H1 (cell line): ENCODE measurements around the gene C16orf46. TPM values are rescaled to one million over a fixed set of nuclear protein-coding genes. Genes with fewer than 3 reads are reported as not detected.
A peak's percentile ranks its signal among the peaks of the same experiment; 100 is the strongest.

Experiments
- ASH2L ChIP-seq: fragments of 200-600, 300-600 bp; sonication (generic); IDR thresholded peaks from one replicate; pipeline ENCODE4 v1.7.1; 2017; ENCODE audit warnings: low read length
- EP300 ChIP-seq, 2 experiments: IDR thresholded peaks; 1 replicate in 1 of 2; 2 replicates in 1 of 2; pipeline ENCODE4 v1.6.1; 2011 to 2012; ENCODE audit warnings: low read depth in 2 of 2, low read length in 2 of 2, mild to moderate bottlenecking in 2 of 2, borderline replicate concordance in 1 of 2, inconsistent platforms in 1 of 2, moderate library complexity in 1 of 2
- MAFK ChIP-seq: IDR thresholded peaks from 2 replicates; pipeline ENCODE4 v1.6.1; 2012; ENCODE audit warnings: low read depth, mild to moderate bottlenecking, improper control_type of control experiment, low read length
- NANOG ChIP-seq: IDR thresholded peaks from 2 replicates; pipeline ENCODE4 v1.6.1; 2011; ENCODE audit warnings: low read length, low read depth, mild to moderate bottlenecking, inconsistent platforms; ENCODE audit not compliant: insufficient read depth, poor library complexity, severe bottlenecking
- RBBP5 ChIP-seq: IDR thresholded peaks from 2 replicates; pipeline ENCODE4 v1.7.1; 2012; ENCODE audit warnings: low read depth, mild to moderate bottlenecking, inconsistent platforms, low read length, moderate library complexity, borderline replicate concordance
- TBP ChIP-seq: IDR thresholded peaks from 2 replicates; pipeline ENCODE4 v1.6.1; 2011; ENCODE audit warnings: low read depth, low read length, improper control_type of control experiment
- TCF12 ChIP-seq: IDR thresholded peaks from 2 replicates; pipeline ENCODE4 v1.6.1; 2011; ENCODE audit warnings: low read depth, mild to moderate bottlenecking, low read length
- polyA plus RNA-seq, 7 experiments: library from polyadenylated mRNA; depleted of rRNA in 3 of 7; stranded (reverse) in 5 of 7; unstranded in 2 of 7; fragments of >200 nt in 5 of 7; fragments of 200-250 nt in 2 of 7; gene quantifications; 1 replicate in 5 of 7; 2 replicates in 1 of 7; 4 replicates in 1 of 7; pipeline versions ENCODE4 v1.2.1 to v1.2.3, GENCODE V29; 2011 to 2013; ENCODE audit warnings: missing spikeins in 2 of 7, mixed read lengths in 2 of 7
- total RNA-seq: library from RNA; stranded (reverse); fragmentation: NEBNext Ultra II Directional; extraction: Animal tissue kit (Norgen Biotek cat#: 25700); gene quantifications from 2 replicates; pipeline ENCODE4 v1.2.1, GENCODE V29; 2021
- TF ChIP-seq, protein P1 (sequence below): fragments of 300-600 bp; sonication (generic); IDR thresholded peaks from 2 replicates; pipeline ENCODE4 v1.7.1; 2012; ENCODE audit warnings: low read length, moderate library complexity, mild to moderate bottlenecking, inconsistent platforms; ENCODE audit not compliant: insufficient replicate concordance
- TF ChIP-seq, protein P2 (sequence below): IDR thresholded peaks from 2 replicates; pipeline ENCODE4 v1.6.1; 2012; ENCODE audit warnings: inconsistent platforms

C16orf46 gene
- total and polyA plus RNA-seq, 2 of the 8 experiments (the other 6 are each of a cell fraction or from before 2014, with no cell fraction given): 0.48 to 0.60 TPM

DNA sequence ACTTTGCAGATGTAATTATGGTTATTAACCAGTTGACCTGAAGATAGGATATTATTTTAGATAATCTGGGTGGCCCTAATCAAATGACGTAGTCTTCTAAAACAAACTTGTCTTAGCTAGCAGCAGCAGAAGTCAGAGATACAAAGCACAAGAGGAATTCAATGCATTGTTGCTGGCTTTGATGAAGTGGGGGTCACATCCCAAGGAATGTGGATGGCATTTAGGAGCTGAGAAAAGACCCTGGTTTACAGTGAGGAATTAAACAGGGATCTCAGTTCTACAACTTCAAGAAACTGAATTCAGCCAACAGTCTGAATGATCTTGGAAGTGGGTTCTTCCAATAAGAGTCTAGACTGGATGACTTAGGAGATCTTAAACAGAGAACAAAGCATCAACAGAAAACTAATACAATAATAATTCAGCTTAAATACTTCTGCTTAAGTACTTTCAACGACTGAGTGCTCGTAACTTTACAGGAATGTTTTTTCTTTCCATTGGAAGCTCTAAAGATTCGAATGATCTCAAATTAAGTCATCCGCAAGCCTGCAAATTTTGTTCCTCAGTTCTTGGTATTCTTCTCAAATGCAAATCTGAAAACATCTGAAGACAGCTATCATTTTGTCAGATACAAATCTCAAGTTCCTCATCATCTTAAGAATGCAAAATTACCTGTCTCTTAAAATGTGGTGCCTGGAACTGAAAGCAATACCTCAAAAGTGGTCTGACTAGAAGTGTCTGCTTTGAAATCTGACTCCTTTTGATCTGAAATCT lies 3.3 kb downstream of the C16orf46 start (continued):
- TF ChIP-seq, protein P1, sequence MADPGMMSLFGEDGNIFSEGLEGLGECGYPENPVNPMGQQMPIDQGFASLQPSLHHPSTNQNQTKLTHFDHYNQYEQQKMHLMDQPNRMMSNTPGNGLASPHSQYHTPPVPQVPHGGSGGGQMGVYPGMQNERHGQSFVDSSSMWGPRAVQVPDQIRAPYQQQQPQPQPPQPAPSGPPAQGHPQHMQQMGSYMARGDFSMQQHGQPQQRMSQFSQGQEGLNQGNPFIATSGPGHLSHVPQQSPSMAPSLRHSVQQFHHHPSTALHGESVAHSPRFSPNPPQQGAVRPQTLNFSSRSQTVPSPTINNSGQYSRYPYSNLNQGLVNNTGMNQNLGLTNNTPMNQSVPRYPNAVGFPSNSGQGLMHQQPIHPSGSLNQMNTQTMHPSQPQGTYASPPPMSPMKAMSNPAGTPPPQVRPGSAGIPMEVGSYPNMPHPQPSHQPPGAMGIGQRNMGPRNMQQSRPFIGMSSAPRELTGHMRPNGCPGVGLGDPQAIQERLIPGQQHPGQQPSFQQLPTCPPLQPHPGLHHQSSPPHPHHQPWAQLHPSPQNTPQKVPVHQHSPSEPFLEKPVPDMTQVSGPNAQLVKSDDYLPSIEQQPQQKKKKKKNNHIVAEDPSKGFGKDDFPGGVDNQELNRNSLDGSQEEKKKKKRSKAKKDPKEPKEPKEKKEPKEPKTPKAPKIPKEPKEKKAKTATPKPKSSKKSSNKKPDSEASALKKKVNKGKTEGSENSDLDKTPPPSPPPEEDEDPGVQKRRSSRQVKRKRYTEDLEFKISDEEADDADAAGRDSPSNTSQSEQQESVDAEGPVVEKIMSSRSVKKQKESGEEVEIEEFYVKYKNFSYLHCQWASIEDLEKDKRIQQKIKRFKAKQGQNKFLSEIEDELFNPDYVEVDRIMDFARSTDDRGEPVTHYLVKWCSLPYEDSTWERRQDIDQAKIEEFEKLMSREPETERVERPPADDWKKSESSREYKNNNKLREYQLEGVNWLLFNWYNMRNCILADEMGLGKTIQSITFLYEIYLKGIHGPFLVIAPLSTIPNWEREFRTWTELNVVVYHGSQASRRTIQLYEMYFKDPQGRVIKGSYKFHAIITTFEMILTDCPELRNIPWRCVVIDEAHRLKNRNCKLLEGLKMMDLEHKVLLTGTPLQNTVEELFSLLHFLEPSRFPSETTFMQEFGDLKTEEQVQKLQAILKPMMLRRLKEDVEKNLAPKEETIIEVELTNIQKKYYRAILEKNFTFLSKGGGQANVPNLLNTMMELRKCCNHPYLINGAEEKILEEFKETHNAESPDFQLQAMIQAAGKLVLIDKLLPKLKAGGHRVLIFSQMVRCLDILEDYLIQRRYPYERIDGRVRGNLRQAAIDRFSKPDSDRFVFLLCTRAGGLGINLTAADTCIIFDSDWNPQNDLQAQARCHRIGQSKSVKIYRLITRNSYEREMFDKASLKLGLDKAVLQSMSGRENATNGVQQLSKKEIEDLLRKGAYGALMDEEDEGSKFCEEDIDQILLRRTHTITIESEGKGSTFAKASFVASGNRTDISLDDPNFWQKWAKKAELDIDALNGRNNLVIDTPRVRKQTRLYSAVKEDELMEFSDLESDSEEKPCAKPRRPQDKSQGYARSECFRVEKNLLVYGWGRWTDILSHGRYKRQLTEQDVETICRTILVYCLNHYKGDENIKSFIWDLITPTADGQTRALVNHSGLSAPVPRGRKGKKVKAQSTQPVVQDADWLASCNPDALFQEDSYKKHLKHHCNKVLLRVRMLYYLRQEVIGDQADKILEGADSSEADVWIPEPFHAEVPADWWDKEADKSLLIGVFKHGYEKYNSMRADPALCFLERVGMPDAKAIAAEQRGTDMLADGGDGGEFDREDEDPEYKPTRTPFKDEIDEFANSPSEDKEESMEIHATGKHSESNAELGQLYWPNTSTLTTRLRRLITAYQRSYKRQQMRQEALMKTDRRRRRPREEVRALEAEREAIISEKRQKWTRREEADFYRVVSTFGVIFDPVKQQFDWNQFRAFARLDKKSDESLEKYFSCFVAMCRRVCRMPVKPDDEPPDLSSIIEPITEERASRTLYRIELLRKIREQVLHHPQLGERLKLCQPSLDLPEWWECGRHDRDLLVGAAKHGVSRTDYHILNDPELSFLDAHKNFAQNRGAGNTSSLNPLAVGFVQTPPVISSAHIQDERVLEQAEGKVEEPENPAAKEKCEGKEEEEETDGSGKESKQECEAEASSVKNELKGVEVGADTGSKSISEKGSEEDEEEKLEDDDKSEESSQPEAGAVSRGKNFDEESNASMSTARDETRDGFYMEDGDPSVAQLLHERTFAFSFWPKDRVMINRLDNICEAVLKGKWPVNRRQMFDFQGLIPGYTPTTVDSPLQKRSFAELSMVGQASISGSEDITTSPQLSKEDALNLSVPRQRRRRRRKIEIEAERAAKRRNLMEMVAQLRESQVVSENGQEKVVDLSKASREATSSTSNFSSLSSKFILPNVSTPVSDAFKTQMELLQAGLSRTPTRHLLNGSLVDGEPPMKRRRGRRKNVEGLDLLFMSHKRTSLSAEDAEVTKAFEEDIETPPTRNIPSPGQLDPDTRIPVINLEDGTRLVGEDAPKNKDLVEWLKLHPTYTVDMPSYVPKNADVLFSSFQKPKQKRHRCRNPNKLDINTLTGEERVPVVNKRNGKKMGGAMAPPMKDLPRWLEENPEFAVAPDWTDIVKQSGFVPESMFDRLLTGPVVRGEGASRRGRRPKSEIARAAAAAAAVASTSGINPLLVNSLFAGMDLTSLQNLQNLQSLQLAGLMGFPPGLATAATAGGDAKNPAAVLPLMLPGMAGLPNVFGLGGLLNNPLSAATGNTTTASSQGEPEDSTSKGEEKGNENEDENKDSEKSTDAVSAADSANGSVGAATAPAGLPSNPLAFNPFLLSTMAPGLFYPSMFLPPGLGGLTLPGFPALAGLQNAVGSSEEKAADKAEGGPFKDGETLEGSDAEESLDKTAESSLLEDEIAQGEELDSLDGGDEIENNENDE: no peak
- TF ChIP-seq EP300 (IDR thresholded peaks at IDR 0.05; ENCODE audit: borderline replicate concordance in 1 of 2, low read depth in 2 of 2, low read length in 2 of 2) (no peak), ASH2L (peak; percentile 27), TCF12 (no peak), MAFK (no peak), NANOG (no peak), TBP (no peak), RBBP5 (no peak)
- TF ChIP-seq, protein P2, sequence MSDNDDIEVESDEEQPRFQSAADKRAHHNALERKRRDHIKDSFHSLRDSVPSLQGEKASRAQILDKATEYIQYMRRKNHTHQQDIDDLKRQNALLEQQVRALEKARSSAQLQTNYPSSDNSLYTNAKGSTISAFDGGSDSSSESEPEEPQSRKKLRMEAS: no peak
- TF ChIP-seq, all 59 proteins: peak for 3
